WTC11 (cell line): ENCODE measurements around the gene PRRT4. TPM values are rescaled to one million over a fixed set of nuclear protein-coding genes. Genes with fewer than 3 reads are reported as not detected.

ENCODE experiments used
- ATAC-seq: fragments of 200-7000 bp; cut with Tn5 transposase; 2 replicates; pipeline ENCODE4 v1.10.0; 2021; ENCODE audit warnings: mild to moderate bottlenecking, moderate library complexity
- CTCF ChIA-PET: fragments of 300-600 bp; sonication (Branson Sonifier 250); formaldehyde crosslinking; loops from one replicate; lab custom pipeline; 2021; ENCODE audit warnings: antibody characterized with exemption; lab: Charles Lee
- POLR2A ChIA-PET: fragments of 350-600 bp; sonication (Branson Sonifier 250); formaldehyde crosslinking; loops from one replicate; lab custom pipeline; 2021; ENCODE audit warnings: antibody characterized with exemption; lab: Charles Lee
- DNase-seq: peaks from one replicate; pipeline ENCODE4 v3.0.0; 2021; ENCODE audit warnings: low spot score
- H3K27ac Mint-ChIP-seq: 2 replicates; pipeline ENCODE4 v1.8.0; 2021; ENCODE audit warnings: mixed read lengths
- H3K27me3 Mint-ChIP-seq: 2 replicates; pipeline ENCODE4 v1.8.0; 2021; ENCODE audit warnings: low read depth, mild to moderate bottlenecking, moderate library complexity, mixed read lengths
- H3K36me3 Mint-ChIP-seq: 2 replicates; pipeline ENCODE4 v1.8.0; 2021; ENCODE audit warnings: mixed read lengths
- H3K4me1 Mint-ChIP-seq: 2 replicates; pipeline ENCODE4 v1.8.0; 2022; ENCODE audit warnings: mixed read lengths
- H3K4me3 Mint-ChIP-seq: 2 replicates; pipeline ENCODE4 v1.8.0; 2021; ENCODE audit warnings: mild to moderate bottlenecking, moderate library complexity, mixed read lengths
- H3K9me3 Mint-ChIP-seq: 2 replicates; pipeline ENCODE4 v1.8.0; 2021; ENCODE audit warnings: mixed read lengths
- EMX1 ChIP-seq: fragments of 250-450 bp; sonication (Bioruptor Pico); IDR thresholded peaks from 2 replicates; pipeline ENCODE4 v1.8.0; 2021; ENCODE audit warnings: mild to moderate bottlenecking
- HMGA2 ChIP-seq: fragments of 250-450 bp; sonication (Bioruptor Pico); IDR thresholded peaks from 2 replicates; pipeline ENCODE4 v1.4.0; 2021; ENCODE audit warnings: mild to moderate bottlenecking, moderate library complexity
- NFYB ChIP-seq: sonication (generic); formaldehyde crosslinking; conservative IDR thresholded peaks from 2 replicates; pipeline ENCODE4 v1.8.0; 2022; ENCODE audit warnings: low read depth, missing genetic modification reagents
- SMAD3 ChIP-seq: sonication (generic); formaldehyde crosslinking; IDR thresholded peaks from 2 replicates; pipeline ENCODE4 v1.8.0; 2022; ENCODE audit warnings: missing genetic modification reagents, mild to moderate bottlenecking, borderline replicate concordance
- SMAD4 ChIP-seq: sonication (generic); formaldehyde crosslinking; IDR thresholded peaks from 2 replicates; pipeline ENCODE4 v1.8.0; 2022; ENCODE audit warnings: mild to moderate bottlenecking, missing genetic modification reagents
- SP1 ChIP-seq: sonication (generic); formaldehyde crosslinking; conservative IDR thresholded peaks from 2 replicates; pipeline ENCODE4 v1.8.1; 2022; ENCODE audit warnings: missing genetic modification reagents
- total RNA-seq: library from RNA; stranded (reverse); gene quantifications from 3 replicates; pipeline ENCODE4 v1.2.3, GENCODE V29; 2021
- TF ChIP-seq, protein P1 (sequence below): sonication (generic); formaldehyde crosslinking; IDR thresholded peaks from 2 replicates; pipeline ENCODE4 v1.8.1; 2023; ENCODE audit warnings: mild to moderate bottlenecking, missing genetic modification reagents, moderate library complexity
- TF ChIP-seq, protein P2 (sequence below): fragments of 250-450 bp; sonication (Bioruptor Pico); IDR thresholded peaks from 2 replicates; pipeline ENCODE4 v1.9.0; 2021; ENCODE audit warnings: mild to moderate bottlenecking
- TF ChIP-seq, protein P3 (sequence below): fragments of 250-450 bp; sonication (Bioruptor Pico); IDR thresholded peaks from 2 replicates; pipeline ENCODE4 v1.9.0; 2021; ENCODE audit warnings: mild to moderate bottlenecking
- TF ChIP-seq, protein P4 (sequence below): sonication (generic); formaldehyde crosslinking; IDR thresholded peaks from 2 replicates; pipeline ENCODE4 v1.8.1; 2022; ENCODE audit warnings: mild to moderate bottlenecking, moderate library complexity, missing genetic modification reagents
- TF ChIP-seq, protein P5 (sequence below): fragments of 250-450 bp; sonication (Bioruptor Pico); IDR thresholded peaks from 2 replicates; pipeline ENCODE4 v1.9.0; 2021; ENCODE audit warnings: moderate library complexity, mild to moderate bottlenecking, inconsistent platforms, borderline replicate concordance
- TF ChIP-seq, protein P6 (sequence below): fragments of 200-600 bp; IDR thresholded peaks from 2 replicates; pipeline ENCODE4 v1.8.0; 2022; ENCODE audit warnings: antibody characterized with exemption
- TF ChIP-seq, protein P7 (sequence below): sonication (generic); formaldehyde crosslinking; IDR thresholded peaks from 2 replicates; pipeline ENCODE4 v1.8.1; 2023; ENCODE audit warnings: mild to moderate bottlenecking, missing genetic modification reagents, borderline replicate concordance

PRRT4 gene
- total RNA-seq, 1 experiment from 2014 or later = 1.2 TPM

DNA sequence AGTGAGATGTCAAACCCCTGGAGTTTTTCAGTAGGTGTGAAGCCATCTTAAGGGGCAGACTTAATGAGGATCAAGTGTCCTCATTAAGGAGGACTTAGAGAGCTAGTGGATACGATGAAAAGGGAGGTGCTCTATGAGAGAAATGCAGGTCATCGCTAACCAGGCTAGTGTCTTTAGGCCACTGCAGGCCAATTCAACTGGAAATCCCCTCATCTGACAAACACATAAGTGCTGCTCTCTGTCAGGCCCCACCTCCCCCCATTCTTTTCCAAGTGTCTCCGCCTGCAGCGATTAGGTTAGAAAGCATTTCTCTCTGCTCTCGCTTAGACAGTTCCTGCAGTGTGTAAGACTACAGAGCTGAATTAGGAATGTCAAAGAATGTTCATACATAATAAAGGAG is 51.5 kb downstream of the PRRT4 start (continued):
- TF ChIP-seq, protein P1, sequence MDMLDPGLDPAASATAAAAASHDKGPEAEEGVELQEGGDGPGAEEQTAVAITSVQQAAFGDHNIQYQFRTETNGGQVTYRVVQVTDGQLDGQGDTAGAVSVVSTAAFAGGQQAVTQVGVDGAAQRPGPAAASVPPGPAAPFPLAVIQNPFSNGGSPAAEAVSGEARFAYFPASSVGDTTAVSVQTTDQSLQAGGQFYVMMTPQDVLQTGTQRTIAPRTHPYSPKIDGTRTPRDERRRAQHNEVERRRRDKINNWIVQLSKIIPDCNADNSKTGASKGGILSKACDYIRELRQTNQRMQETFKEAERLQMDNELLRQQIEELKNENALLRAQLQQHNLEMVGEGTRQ (CRISPR knock-in tag) = no peak
- TF ChIP-seq, protein P2, sequence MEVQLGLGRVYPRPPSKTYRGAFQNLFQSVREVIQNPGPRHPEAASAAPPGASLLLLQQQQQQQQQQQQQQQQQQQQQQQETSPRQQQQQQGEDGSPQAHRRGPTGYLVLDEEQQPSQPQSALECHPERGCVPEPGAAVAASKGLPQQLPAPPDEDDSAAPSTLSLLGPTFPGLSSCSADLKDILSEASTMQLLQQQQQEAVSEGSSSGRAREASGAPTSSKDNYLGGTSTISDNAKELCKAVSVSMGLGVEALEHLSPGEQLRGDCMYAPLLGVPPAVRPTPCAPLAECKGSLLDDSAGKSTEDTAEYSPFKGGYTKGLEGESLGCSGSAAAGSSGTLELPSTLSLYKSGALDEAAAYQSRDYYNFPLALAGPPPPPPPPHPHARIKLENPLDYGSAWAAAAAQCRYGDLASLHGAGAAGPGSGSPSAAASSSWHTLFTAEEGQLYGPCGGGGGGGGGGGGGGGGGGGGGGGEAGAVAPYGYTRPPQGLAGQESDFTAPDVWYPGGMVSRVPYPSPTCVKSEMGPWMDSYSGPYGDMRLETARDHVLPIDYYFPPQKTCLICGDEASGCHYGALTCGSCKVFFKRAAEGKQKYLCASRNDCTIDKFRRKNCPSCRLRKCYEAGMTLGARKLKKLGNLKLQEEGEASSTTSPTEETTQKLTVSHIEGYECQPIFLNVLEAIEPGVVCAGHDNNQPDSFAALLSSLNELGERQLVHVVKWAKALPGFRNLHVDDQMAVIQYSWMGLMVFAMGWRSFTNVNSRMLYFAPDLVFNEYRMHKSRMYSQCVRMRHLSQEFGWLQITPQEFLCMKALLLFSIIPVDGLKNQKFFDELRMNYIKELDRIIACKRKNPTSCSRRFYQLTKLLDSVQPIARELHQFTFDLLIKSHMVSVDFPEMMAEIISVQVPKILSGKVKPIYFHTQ = no peak
- no peak for TF ChIP-seq SMAD4 (CRISPR knock-in tag)

DNA sequence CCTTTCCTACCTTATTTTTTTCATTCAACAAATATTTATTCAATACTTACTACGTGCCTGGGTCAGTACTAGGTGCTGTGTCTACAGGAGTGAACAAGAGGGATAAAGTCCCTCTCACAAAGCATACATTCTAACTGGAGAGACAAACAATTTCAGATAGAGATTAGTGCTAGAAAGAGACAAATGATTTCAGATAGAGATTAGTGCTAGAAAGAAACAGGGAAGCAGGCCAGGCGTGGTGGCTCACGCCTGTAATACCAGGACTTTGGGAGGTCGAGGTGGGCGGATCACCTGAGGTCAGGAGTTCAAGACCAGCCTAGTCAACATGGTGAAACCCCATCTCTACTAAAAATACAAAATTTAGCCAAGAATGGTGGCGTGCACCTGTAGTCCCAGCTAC is 52.4 kb downstream of the PRRT4 start:
- no peaks in the 10 kb centered on the region for H3K9me3 Mint-ChIP-seq
- CTCF ChIA-PET = interaction anchor here (1.0 kb wide), 1 partner anchor 37 kb away, joined by 4 read pairs; no protein-coding TSS in a partner anchor
- TF ChIP-seq SP1 (CRISPR knock-in tag) (no peak), HMGA2 (CRISPR knock-in tag) (no peak), EMX1 (CRISPR knock-in tag) (no peak), SMAD3 (CRISPR knock-in tag) (no peak), NFYB (no peak)
- TF ChIP-seq, protein P3, sequence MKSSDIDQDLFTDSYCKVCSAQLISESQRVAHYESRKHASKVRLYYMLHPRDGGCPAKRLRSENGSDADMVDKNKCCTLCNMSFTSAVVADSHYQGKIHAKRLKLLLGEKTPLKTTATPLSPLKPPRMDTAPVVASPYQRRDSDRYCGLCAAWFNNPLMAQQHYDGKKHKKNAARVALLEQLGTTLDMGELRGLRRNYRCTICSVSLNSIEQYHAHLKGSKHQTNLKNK (CRISPR knock-in tag) = no peak
- TF ChIP-seq, protein P4, sequence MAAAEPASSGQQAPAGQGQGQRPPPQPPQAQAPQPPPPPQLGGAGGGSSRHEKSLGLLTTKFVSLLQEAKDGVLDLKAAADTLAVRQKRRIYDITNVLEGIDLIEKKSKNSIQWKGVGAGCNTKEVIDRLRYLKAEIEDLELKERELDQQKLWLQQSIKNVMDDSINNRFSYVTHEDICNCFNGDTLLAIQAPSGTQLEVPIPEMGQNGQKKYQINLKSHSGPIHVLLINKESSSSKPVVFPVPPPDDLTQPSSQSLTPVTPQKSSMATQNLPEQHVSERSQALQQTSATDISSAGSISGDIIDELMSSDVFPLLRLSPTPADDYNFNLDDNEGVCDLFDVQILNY (CRISPR knock-in tag) = no peak
- TF ChIP-seq, protein P5, sequence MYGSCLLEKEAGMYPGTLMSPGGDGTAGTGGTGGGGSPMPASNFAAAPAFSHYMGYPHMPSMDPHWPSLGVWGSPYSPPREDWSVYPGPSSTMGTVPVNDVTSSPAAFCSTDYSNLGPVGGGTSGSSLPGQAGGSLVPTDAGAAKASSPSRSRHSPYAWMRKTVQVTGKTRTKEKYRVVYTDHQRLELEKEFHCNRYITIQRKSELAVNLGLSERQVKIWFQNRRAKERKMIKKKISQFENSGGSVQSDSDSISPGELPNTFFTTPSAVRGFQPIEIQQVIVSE (CRISPR knock-in tag) = no peak
- TF ChIP-seq, protein P6, sequence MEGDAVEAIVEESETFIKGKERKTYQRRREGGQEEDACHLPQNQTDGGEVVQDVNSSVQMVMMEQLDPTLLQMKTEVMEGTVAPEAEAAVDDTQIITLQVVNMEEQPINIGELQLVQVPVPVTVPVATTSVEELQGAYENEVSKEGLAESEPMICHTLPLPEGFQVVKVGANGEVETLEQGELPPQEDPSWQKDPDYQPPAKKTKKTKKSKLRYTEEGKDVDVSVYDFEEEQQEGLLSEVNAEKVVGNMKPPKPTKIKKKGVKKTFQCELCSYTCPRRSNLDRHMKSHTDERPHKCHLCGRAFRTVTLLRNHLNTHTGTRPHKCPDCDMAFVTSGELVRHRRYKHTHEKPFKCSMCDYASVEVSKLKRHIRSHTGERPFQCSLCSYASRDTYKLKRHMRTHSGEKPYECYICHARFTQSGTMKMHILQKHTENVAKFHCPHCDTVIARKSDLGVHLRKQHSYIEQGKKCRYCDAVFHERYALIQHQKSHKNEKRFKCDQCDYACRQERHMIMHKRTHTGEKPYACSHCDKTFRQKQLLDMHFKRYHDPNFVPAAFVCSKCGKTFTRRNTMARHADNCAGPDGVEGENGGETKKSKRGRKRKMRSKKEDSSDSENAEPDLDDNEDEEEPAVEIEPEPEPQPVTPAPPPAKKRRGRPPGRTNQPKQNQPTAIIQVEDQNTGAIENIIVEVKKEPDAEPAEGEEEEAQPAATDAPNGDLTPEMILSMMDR = no peak
- TF ChIP-seq, protein P7, sequence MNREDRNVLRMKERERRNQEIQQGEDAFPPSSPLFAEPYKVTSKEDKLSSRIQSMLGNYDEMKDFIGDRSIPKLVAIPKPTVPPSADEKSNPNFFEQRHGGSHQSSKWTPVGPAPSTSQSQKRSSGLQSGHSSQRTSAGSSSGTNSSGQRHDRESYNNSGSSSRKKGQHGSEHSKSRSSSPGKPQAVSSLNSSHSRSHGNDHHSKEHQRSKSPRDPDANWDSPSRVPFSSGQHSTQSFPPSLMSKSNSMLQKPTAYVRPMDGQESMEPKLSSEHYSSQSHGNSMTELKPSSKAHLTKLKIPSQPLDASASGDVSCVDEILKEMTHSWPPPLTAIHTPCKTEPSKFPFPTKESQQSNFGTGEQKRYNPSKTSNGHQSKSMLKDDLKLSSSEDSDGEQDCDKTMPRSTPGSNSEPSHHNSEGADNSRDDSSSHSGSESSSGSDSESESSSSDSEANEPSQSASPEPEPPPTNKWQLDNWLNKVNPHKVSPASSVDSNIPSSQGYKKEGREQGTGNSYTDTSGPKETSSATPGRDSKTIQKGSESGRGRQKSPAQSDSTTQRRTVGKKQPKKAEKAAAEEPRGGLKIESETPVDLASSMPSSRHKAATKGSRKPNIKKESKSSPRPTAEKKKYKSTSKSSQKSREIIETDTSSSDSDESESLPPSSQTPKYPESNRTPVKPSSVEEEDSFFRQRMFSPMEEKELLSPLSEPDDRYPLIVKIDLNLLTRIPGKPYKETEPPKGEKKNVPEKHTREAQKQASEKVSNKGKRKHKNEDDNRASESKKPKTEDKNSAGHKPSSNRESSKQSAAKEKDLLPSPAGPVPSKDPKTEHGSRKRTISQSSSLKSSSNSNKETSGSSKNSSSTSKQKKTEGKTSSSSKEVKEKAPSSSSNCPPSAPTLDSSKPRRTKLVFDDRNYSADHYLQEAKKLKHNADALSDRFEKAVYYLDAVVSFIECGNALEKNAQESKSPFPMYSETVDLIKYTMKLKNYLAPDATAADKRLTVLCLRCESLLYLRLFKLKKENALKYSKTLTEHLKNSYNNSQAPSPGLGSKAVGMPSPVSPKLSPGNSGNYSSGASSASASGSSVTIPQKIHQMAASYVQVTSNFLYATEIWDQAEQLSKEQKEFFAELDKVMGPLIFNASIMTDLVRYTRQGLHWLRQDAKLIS (CRISPR knock-in tag) = no peak
- H3K4me3 Mint-ChIP-seq = no peak overlapping the region
- no peaks in the 10 kb centered on the region for H3K4me1 Mint-ChIP-seq
- peaks cover 79% of the 10 kb centered on the region for H3K36me3 Mint-ChIP-seq
- H3K27me3 Mint-ChIP-seq = no peaks in the 10 kb centered on the region
- no peak overlapping the region for H3K27ac Mint-ChIP-seq
- DNase-seq (no peak), ATAC-seq (no peak)
- POLR2A ChIA-PET = no interaction called here
